ENCODE measurements around the gene PIK3R5.
"Not testable (repeated sequence)": the region's sequence is repeated elsewhere in the genome, so short reads cannot be mapped to it uniquely, and the experiment has no call there.

PIK3R5 gene

GRCh38 chr17:8889458-8890210 is 75.9 kb downstream of the PIK3R5 start:
- no peak overlapping the region for H3K4me3 ChIP-seq (ENCODE audit: low read depth, low read length)
- no peak for TF ChIP-seq CTCF (IDR thresholded peaks at IDR 0.05; ENCODE audit: low read depth, low read length)

GRCh38 chr17:8888704-8889302 is 76.7 kb downstream of the PIK3R5 start:
- TF ChIP-seq CTCF (IDR thresholded peaks at IDR 0.05; ENCODE audit: low read depth, low read length) = no peak
- H3K4me3 ChIP-seq (ENCODE audit: low read depth, low read length) = no peak overlapping the region

- no peak overlapping the region for H3K4me3 ChIP-seq (ENCODE audit: low read depth, low read length)
- TF ChIP-seq CTCF (IDR thresholded peaks at IDR 0.05; ENCODE audit: low read depth, low read length) = no peak
Observed at GRCh38 chr17:8887834-8888703, 77.4 kb downstream of the PIK3R5 start.

GRCh38 chr17:8887301-8887700 is 78.2 kb downstream of the PIK3R5 start:
- no peak overlapping the region for H3K4me3 ChIP-seq (ENCODE audit: low read depth, low read length)
- TF ChIP-seq CTCF (IDR thresholded peaks at IDR 0.05; ENCODE audit: low read depth, low read length) = no peak

- no peak for TF ChIP-seq CTCF (IDR thresholded peaks at IDR 0.05; ENCODE audit: low read depth, low read length)
- no peak overlapping the region for H3K4me3 ChIP-seq (ENCODE audit: low read depth, low read length)
Observed at GRCh38 chr17:8885967-8886684, 79.4 kb downstream of the PIK3R5 start.

- not testable (repeated sequence) for H3K4me3 ChIP-seq (ENCODE audit: low read depth, low read length)
Observed at GRCh38 chr17:8885163-8885966, 80.1 kb downstream of the PIK3R5 start.

Data from WI38 (cell line).